PC-3 (cell line): ENCODE results near the gene MAP7D3. TPM values are rescaled to one million over a fixed set of nuclear protein-coding genes. Genes with fewer than 3 reads are reported as not detected.
A peak's percentile ranks its signal among the peaks of the same experiment; 100 is the strongest.
"Not testable (repeated sequence)": the region's sequence is repeated elsewhere in the genome, so short reads cannot be mapped to it uniquely, and the experiment has no call there.

ENCODE experiments used
- ATAC-seq: fragments of 200-7000 bp; cut with Tn5 transposase; 2 replicates; pipeline ENCODE4 v1.9.1; 2020; ENCODE audit warnings: mild to moderate bottlenecking, moderate library complexity
- BruUV-seq: library from RNA; stranded (reverse); fragments of 400-500 nt; replicated peaks from 2 replicates; lab custom pipeline; 2021; lab: Mats Ljungman, UMichigan
- CTCF ChIA-PET: fragments of 300-600 bp; sonication (Branson Sonifier 250); formaldehyde crosslinking; loops from one replicate; lab custom pipeline; 2022; ENCODE audit warnings: antibody characterized with exemption; lab: Charles Lee
- POLR2A ChIA-PET: fragments of 300-600 bp; sonication (Branson Sonifier 250); formaldehyde crosslinking; loops from one replicate; lab custom pipeline; 2022; ENCODE audit warnings: antibody characterized with exemption; ENCODE audit not compliant: unreplicated experiment; lab: Charles Lee
- DNase-seq: peaks from one replicate; pipeline ENCODE4 v3.0.0-alpha.2; 2015
- H2AFZ ChIP-seq: fragments of 300-600 bp; sonication (generic); 2 replicates; pipeline ENCODE4 v1.6.0; 2016; ENCODE audit warnings: antibody characterized with exemption, low read length
- H3F3A ChIP-seq: fragments of 300-600 bp; sonication (generic); one replicate; pipeline ENCODE4 v1.6.0; 2017; ENCODE audit warnings: antibody characterized with exemption, low read length, control low read depth, mild to moderate bottlenecking; ENCODE audit not compliant: unreplicated experiment
- H3K27ac ChIP-seq: fragments of 300-600 bp; sonication (generic); 2 replicates; pipeline ENCODE4 v1.5.1; 2016; ENCODE audit warnings: mild to moderate bottlenecking, low read length
- H3K27me3 ChIP-seq: fragments of 300-600 bp; sonication (generic); 2 replicates; pipeline ENCODE4 v1.6.1; 2016; ENCODE audit warnings: low read length, mixed read lengths
- H3K36me3 ChIP-seq: fragments of 300-600 bp; sonication (generic); 2 replicates; pipeline ENCODE4 v1.6.1; 2016; ENCODE audit warnings: low read depth, mixed run types, low read length, mixed read lengths
- H3K4me1 ChIP-seq: fragments of 300-600 bp; sonication (generic); 2 replicates; pipeline ENCODE4 v1.5.1; 2016; ENCODE audit warnings: low read length; ENCODE audit not compliant: insufficient read depth
- H3K4me2 ChIP-seq: fragments of 300-600 bp; sonication (generic); 2 replicates; pipeline ENCODE4 v1.6.0; 2016; ENCODE audit warnings: low read length
- H3K4me3 ChIP-seq: fragments of 300-600 bp; sonication (generic); 2 replicates; pipeline ENCODE4 v1.5.1; 2016; ENCODE audit warnings: mild to moderate bottlenecking, low read length, mixed read lengths
- H3K79me2 ChIP-seq: fragments of 300-600 bp; sonication (generic); 2 replicates; pipeline ENCODE4 v1.6.1; 2017; ENCODE audit warnings: low read length, mixed read lengths
- H3K9ac ChIP-seq: fragments of 300-600 bp; sonication (generic); 2 replicates; pipeline ENCODE4 v1.6.0; 2016; ENCODE audit warnings: mild to moderate bottlenecking, low read length
- H3K9me2 ChIP-seq: fragments of 300-600 bp; sonication (generic); replicated peaks from 2 replicates; pipeline ENCODE4 v1.6.1; 2016; ENCODE audit warnings: mixed run types, low read length, mixed read lengths
- H3K9me3 ChIP-seq: fragments of 300-600 bp; sonication (generic); 2 replicates; pipeline ENCODE4 v1.6.1; 2016; ENCODE audit warnings: low read length, mixed read lengths
- H4K20me1 ChIP-seq: fragments of 300-600 bp; sonication (generic); 2 replicates; pipeline ENCODE4 v1.6.1; 2016; ENCODE audit warnings: low read length, mixed read lengths
- CTCF ChIP-seq: fragments of 300-600 bp; sonication (generic); conservative IDR thresholded peaks from 2 replicates; pipeline ENCODE4 v1.5.1; 2017; ENCODE audit warnings: antibody characterized with exemption, low read depth, mild to moderate bottlenecking, low read length
- EZH2 ChIP-seq: fragments of 300-600 bp; sonication (generic); IDR thresholded peaks from one replicate; pipeline ENCODE4 v1.6.1; 2017; ENCODE audit warnings: antibody characterized with exemption, mild to moderate bottlenecking, low read length; ENCODE audit not compliant: unreplicated experiment
- EZH2phosphoT487 ChIP-seq: fragments of 300-600 bp; sonication (generic); IDR thresholded peaks from 2 replicates; pipeline ENCODE4 v1.6.1; 2018; ENCODE audit warnings: mild to moderate bottlenecking, antibody characterized with exemption, low read length, borderline replicate concordance
- intact Hi-C: fragments of 100-400 bp; cut with micrococcal nuclease; formaldehyde crosslinking; loops from 2 replicates; pipeline ENCODE4 v1.9.0; 2023
- total RNA-seq: library from RNA; depleted of rRNA; stranded (reverse); fragments of >200 nt; gene quantifications from 2 replicates; pipeline ENCODE4 v1.2.3, GENCODE V29; 2014

MAP7D3 gene
- total RNA-seq, 1 experiment from 2014 or later = 0.40 TPM

GRCh38 chrX:136255541-136255940 is 4.3 kb upstream of the MAP7D3 start:
- POLR2A ChIA-PET = no interaction called here
- TF ChIP-seq EZH2phosphoT487 (no peak), EZH2 (no peak)
- no TSS peak for BruUV-seq
- Histone ChIP-seq H3K4me3 (no peak overlapping the region), H3K79me2 (no peaks in the 10 kb centered on the region), H3K4me1 (peaks cover 14% of the 10 kb centered on the region), H3K27ac (no peak overlapping the region), H3K36me3 (no peaks in the 10 kb centered on the region), H4K20me1 (no peaks in the 10 kb centered on the region), H3K9me3 (no peaks in the 10 kb centered on the region), H3K4me2 (no peak overlapping the region), H3F3A (no peaks in the 10 kb centered on the region), H3K9ac (no peak overlapping the region), H3K9me2 (no peaks in the 10 kb centered on the region), H3K27me3 (no peaks in the 10 kb centered on the region), H2AFZ (no peak overlapping the region)
- no peak for DNase-seq
- no peak for ATAC-seq
- CTCF ChIA-PET = no interaction called here
- intact Hi-C loops = no loop called here

- Histone ChIP-seq H3F3A (no peaks in the 10 kb centered on the region), H3K9me3 (no peaks in the 10 kb centered on the region), H3K9ac (no peak overlapping the region), H3K4me1 (peaks cover 16% of the 10 kb centered on the region), H4K20me1 (no peaks in the 10 kb centered on the region), H3K36me3 (no peaks in the 10 kb centered on the region), H2AFZ (no peak overlapping the region), H3K27me3 (no peaks in the 10 kb centered on the region), H3K79me2 (no peaks in the 10 kb centered on the region), H3K4me3 (no peak overlapping the region), H3K27ac (no peak overlapping the region), H3K9me2 (no peaks in the 10 kb centered on the region), H3K4me2 (no peak overlapping the region)
- POLR2A ChIA-PET = no interaction called here
- CTCF ChIA-PET = no interaction called here
- TF ChIP-seq EZH2 = no peak
- TF ChIP-seq CTCF = no peak
- no peak for TF ChIP-seq EZH2phosphoT487
- no peak for ATAC-seq
- intact Hi-C loops = no loop called here
- BruUV-seq = no TSS peak
- DNase-seq = no peak
Observed at GRCh38 chrX:136250191-136251040, 784 bp downstream of the MAP7D3 start.

GRCh38 chrX:136246201-136246600 is 5.0 kb downstream of the MAP7D3 start:
- H3K36me3 ChIP-seq = no peaks in the 10 kb centered on the region
- CTCF ChIA-PET = no interaction called here
- BruUV-seq = no TSS peak
- POLR2A ChIA-PET = no interaction called here
- TF ChIP-seq EZH2phosphoT487 (no peak), CTCF (no peak), EZH2 (no peak)
- H3K27me3 ChIP-seq = no peaks in the 10 kb centered on the region
- intact Hi-C loops = no loop called here
- H4K20me1 ChIP-seq = no peaks in the 10 kb centered on the region
- no peaks in the 10 kb centered on the region for H3K79me2 ChIP-seq
- H3K9me2 ChIP-seq = no peaks in the 10 kb centered on the region
- H3K4me3 ChIP-seq = peak overlapping the region; percentile 18; the same call in 1 of the 2 replicates
- peak overlapping the region; percentile 54 for H3K4me2 ChIP-seq
- no peak overlapping the region for H3K27ac ChIP-seq
- peaks cover 16% of the 10 kb centered on the region for H3K4me1 ChIP-seq
- DNase-seq (peak; percentile 65), ATAC-seq (peak; percentile 54; the same call in 1 of the 2 replicates)
- no peak overlapping the region for H3K9ac ChIP-seq
- H3F3A ChIP-seq = no peaks in the 10 kb centered on the region
- H3K9me3 ChIP-seq = no peaks in the 10 kb centered on the region
- no peak overlapping the region for H2AFZ ChIP-seq

GRCh38 chrX:136237849-136238248 is 13.4 kb downstream of the MAP7D3 start:
- H3K27me3 ChIP-seq, H3K4me1 ChIP-seq, H3K9me3 ChIP-seq, H3K4me3 ChIP-seq, H3F3A ChIP-seq, POLR2A ChIA-PET, ATAC-seq, intact Hi-C loops, H3K36me3 ChIP-seq, H3K79me2 ChIP-seq, DNase-seq, CTCF ChIA-PET, BruUV-seq, H2AFZ ChIP-seq, H3K9me2 ChIP-seq, H3K4me2 ChIP-seq, H3K27ac ChIP-seq, H4K20me1 ChIP-seq, H3K9ac ChIP-seq: not testable (repeated sequence)
